Natural killer cell (primary cell): ENCODE measurements around the gene ZNF467. TPM values are rescaled to one million over a fixed set of nuclear protein-coding genes. Genes with fewer than 3 reads are reported as not detected.

Experiments used
- ATAC-seq, 3 donors: fragments of 150-1000 bp in 2 of 3; fragments of 200-7000 bp in 1 of 3; cut with Tn5 transposase; 1 replicate in 1 of 3; 2 replicates in 2 of 3; pipeline ENCODE4 v1.10.0; 2021; ENCODE audit warnings: mild to moderate bottlenecking in 2 of 3, moderate library complexity in 2 of 3
- DNase-seq, 2 donors: peaks; one replicate each; pipeline versions ENCODE4 v3.0.0 to v3.0.0-alpha.2; 2013 to 2021; ENCODE audit warnings: mixed read lengths in 1 of 2
- H3K27ac ChIP-seq: one replicate; pipeline ENCODE4 v1.5.1; 2013; ENCODE audit warnings: mild to moderate bottlenecking, low read length
- H3K27me3 ChIP-seq: one replicate; pipeline ENCODE4 v1.6.1; 2013; ENCODE audit warnings: low read length; ENCODE audit not compliant: control insufficient read depth, insufficient read depth
- H3K36me3 ChIP-seq: one replicate; pipeline ENCODE4 v1.6.1; 2013; ENCODE audit warnings: low read length; ENCODE audit not compliant: control insufficient read depth, insufficient read depth
- H3K4me1 ChIP-seq: one replicate; pipeline ENCODE4 v1.6.1; 2013; ENCODE audit warnings: low read length; ENCODE audit not compliant: control insufficient read depth, insufficient read depth
- H3K4me3 ChIP-seq: one replicate; pipeline ENCODE4 v1.5.1; 2013; ENCODE audit warnings: low read length
- H3K9me3 ChIP-seq: one replicate; pipeline ENCODE4 v1.6.1; 2013; ENCODE audit warnings: low read length; ENCODE audit not compliant: control insufficient read depth, insufficient read depth
- H3K27ac Mint-ChIP-seq, 2 donors: one replicate each; pipeline ENCODE4 v1.8.0; 2022; ENCODE audit warnings: mild to moderate bottlenecking in 2 of 2, mixed read lengths in 2 of 2, moderate library complexity in 1 of 2
- H3K27me3 Mint-ChIP-seq, 2 donors: one replicate each; pipeline ENCODE4 v1.8.0; 2022; ENCODE audit warnings: low read depth in 2 of 2, mixed read lengths in 2 of 2
- H3K36me3 Mint-ChIP-seq: one replicate; pipeline ENCODE4 v1.8.0; 2022; ENCODE audit warnings: mixed read lengths
- H3K4me1 Mint-ChIP-seq, 2 donors: one replicate each; pipeline ENCODE4 v1.8.0; 2022; ENCODE audit warnings: mixed read lengths in 2 of 2
- H3K4me3 Mint-ChIP-seq: one replicate; pipeline ENCODE4 v1.8.0; 2022; ENCODE audit warnings: mild to moderate bottlenecking, moderate library complexity, mixed read lengths
- H3K9me3 Mint-ChIP-seq, 2 donors: one replicate each; pipeline ENCODE4 v1.8.0; 2022; ENCODE audit warnings: mixed read lengths in 2 of 2
- WGBS: methylation state at CpG from one replicate; pipeline ENCODE4 v1.1.7; 2013; ENCODE audit warnings: missing lambda C conversion rate; ENCODE audit not compliant: insufficient coverage; 5-methylcytosine and 5-hydroxymethylcytosine counted together
- intact Hi-C: fragments of 100-400 bp; cut with micrococcal nuclease; formaldehyde crosslinking; loops from one replicate; pipeline ENCODE4 v1.14.2; 2022
- total RNA-seq, 4 donors: library from RNA; stranded (reverse); fragments of 120-200 nt in 1 of 4; gene quantifications; one replicate each; pipeline versions ENCODE4 v1.2.3 to v1.2.4, GENCODE V29; 2013 to 2022
- TF ChIP-seq, protein P1 (sequence below): fragments of 200-600 bp; IDR thresholded peaks from one replicate; pipeline ENCODE4 v1.8.0; 2022; ENCODE audit warnings: antibody characterized with exemption

Gene ZNF467
- total RNA-seq, 3 donors from 2014 or later (not counting 1 experiment from before 2014, with no cell fraction given): 2.8 to 5.4 (median 3.7) TPM

DNA sequence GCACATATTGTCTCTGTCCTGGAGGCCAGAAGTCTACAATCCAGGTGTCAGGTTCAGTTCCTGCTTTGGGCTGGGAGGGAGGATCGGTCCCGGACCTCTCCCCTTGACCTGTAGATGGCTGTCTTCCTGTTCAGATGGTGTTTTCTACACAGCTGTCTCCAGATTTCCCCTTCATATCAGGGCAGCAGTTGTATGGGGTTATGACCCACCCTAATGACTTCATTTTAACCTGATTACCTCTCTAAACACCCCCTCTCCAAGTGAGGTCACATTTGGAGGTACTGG is 38.7 kb downstream of the ZNF467 start:
- Mint-ChIP-seq H3K4me3 (no peak overlapping the region), H3K27me3 (peaks cover 18 to 21% of the 10 kb centered on the region in 2 donors), H3K27ac (no peak overlapping the region), H3K9me3 (no peaks in the 10 kb centered on the region), H3K36me3 (peaks cover 4% of the 10 kb centered on the region), H3K4me1 (no peaks in the 10 kb centered on the region)
- no peak for DNase-seq
- H3K4me1 ChIP-seq: no peaks in the 10 kb centered on the region
- TF ChIP-seq, protein P1, sequence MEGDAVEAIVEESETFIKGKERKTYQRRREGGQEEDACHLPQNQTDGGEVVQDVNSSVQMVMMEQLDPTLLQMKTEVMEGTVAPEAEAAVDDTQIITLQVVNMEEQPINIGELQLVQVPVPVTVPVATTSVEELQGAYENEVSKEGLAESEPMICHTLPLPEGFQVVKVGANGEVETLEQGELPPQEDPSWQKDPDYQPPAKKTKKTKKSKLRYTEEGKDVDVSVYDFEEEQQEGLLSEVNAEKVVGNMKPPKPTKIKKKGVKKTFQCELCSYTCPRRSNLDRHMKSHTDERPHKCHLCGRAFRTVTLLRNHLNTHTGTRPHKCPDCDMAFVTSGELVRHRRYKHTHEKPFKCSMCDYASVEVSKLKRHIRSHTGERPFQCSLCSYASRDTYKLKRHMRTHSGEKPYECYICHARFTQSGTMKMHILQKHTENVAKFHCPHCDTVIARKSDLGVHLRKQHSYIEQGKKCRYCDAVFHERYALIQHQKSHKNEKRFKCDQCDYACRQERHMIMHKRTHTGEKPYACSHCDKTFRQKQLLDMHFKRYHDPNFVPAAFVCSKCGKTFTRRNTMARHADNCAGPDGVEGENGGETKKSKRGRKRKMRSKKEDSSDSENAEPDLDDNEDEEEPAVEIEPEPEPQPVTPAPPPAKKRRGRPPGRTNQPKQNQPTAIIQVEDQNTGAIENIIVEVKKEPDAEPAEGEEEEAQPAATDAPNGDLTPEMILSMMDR: no peak
- 48% methylated on average over 2 of the region's 2 CpGs for WGBS
- H3K4me3 ChIP-seq: no peak overlapping the region
- H3K27ac ChIP-seq: no peak overlapping the region
- no peaks in the 10 kb centered on the region for H3K27me3 ChIP-seq
- no peak for ATAC-seq
- H3K36me3 ChIP-seq: peaks cover 3% of the 10 kb centered on the region
- intact Hi-C loops: no loop called here
- H3K9me3 ChIP-seq: no peaks in the 10 kb centered on the region

DNA sequence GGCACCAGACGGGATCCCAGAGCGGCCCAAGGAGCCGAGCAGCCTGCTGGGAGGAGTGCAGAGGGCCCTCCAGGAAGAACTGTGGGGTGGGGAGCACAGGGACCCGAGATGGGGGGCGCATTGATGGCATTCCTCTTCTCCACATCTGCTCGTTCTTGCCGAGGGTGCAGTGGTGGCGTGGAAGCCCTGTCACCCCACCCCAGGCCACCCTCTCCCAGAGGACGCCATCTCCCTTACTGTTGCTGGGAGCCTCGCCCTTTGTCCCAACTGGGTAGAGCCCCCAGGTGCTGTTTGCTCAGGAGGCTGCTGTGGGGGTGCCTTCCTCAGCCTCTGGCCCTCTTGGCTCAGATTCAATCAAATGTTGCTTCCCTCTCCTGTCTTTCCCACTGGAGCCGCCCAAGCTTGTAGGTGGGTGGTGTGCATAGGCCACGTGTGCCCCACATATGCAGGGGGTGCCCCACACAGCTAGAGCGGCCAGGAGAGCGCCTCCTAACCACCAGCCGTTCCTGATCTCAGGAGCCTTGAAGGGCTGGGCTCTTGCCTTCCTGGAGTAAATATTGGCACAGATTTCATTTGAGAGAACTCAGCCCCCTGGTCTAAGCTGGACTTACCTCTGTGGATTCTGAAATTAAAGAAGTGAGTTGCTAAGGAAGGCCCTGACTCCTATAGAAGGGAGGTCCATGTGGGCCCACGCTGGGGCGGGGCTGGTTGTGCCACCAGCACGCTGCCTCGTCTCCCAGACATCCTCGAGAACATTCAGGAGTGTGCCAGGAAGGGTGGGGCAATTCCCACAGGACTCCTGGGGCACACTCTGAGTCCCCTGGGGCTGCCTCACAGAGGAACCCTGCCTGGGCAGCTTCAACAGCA is 39.2 kb downstream of the ZNF467 start:
- Mint-ChIP-seq H3K36me3 (no peaks in the 10 kb centered on the region), H3K27ac (no peak overlapping the region), H3K4me3 (no peak overlapping the region), H3K27me3 (peaks cover 12 to 15% of the 10 kb centered on the region in 2 donors), H3K4me1 (no peaks in the 10 kb centered on the region), H3K9me3 (no peaks in the 10 kb centered on the region)
- intact Hi-C loops: no loop called here
- Histone ChIP-seq H3K9me3 (no peaks in the 10 kb centered on the region), H3K4me1 (no peaks in the 10 kb centered on the region), H3K27ac (no peak overlapping the region), H3K4me3 (no peak overlapping the region), H3K27me3 (no peaks in the 10 kb centered on the region), H3K36me3 (peaks cover 3% of the 10 kb centered on the region)
- TF ChIP-seq, protein P1: no peak
- WGBS: 88% methylated on average over 20 of the region's 20 CpGs
- DNase-seq (no peak), ATAC-seq (no peak)

- H3K4me3 Mint-ChIP-seq: no peak overlapping the region
- WGBS: 97% methylated on average over 30 of the region's 30 CpGs
- H3K27ac Mint-ChIP-seq: no peak overlapping the region
- Histone ChIP-seq H3K9me3 (no peaks in the 10 kb centered on the region), H3K27ac (no peak overlapping the region), H3K4me1 (no peaks in the 10 kb centered on the region), H3K27me3 (no peaks in the 10 kb centered on the region), H3K4me3 (no peak overlapping the region), H3K36me3 (peaks cover 8% of the 10 kb centered on the region)
- H3K36me3 Mint-ChIP-seq: no peaks in the 10 kb centered on the region
- DNase-seq (no peak), ATAC-seq (no peak)
- peaks cover 6 to 9% of the 10 kb centered on the region in 2 donors for H3K27me3 Mint-ChIP-seq
- H3K9me3 Mint-ChIP-seq: no peaks in the 10 kb centered on the region
- intact Hi-C loops: no loop called here
- TF ChIP-seq, protein P1: no peak
- no peaks in the 10 kb centered on the region for H3K4me1 Mint-ChIP-seq
Observed at GRCh38 chr7:149733131-149733923, 40.1 kb downstream of the ZNF467 start.
